Thoracic aorta (tissue), 2 donors: Measurements from ENCODE around the gene TUBA4B. TPM values are rescaled to one million over a fixed set of nuclear protein-coding genes. Genes with fewer than 3 reads are reported as not detected.

Experiments used
- ATAC-seq: fragments of 150-250 bp; one replicate; pipeline ENCODE4 v1.8.0; 2017; ENCODE audit warnings: low read depth; ENCODE audit not compliant: insufficient number of reproducible peaks, low FRiP score
- DNase-seq: peaks from one replicate; pipeline ENCODE4 v3.0.0-alpha.2; 2020; ENCODE audit warnings: low spot score
- H3K27ac ChIP-seq, 2 donors: fragments of 200-600 bp; sonication (generic); 1 replicate in 1 of 2; 2 replicates in 1 of 2; pipeline ENCODE4 v1.5.1; 2016; ENCODE audit warnings: mild to moderate bottlenecking in 2 of 2, moderate library complexity in 2 of 2
- H3K27me3 ChIP-seq: fragments of 200-600 bp; sonication (generic); replicated peaks from 2 replicates; pipeline ENCODE4 v1.6.0; 2016; ENCODE audit warnings: mild to moderate bottlenecking; ENCODE audit not compliant: insufficient read depth
- H3K36me3 ChIP-seq: fragments of 200-600 bp; sonication (generic); one replicate; pipeline ENCODE4 v1.5.1; 2016
- H3K4me1 ChIP-seq, 2 donors: fragments of 200-600 bp; sonication (generic); 1 replicate in 1 of 2; 2 replicates in 1 of 2; pipeline versions ENCODE4 v1.5.1 to v1.6.0; 2016; ENCODE audit warnings: low read depth in 2 of 2, mild to moderate bottlenecking in 1 of 2; ENCODE audit not compliant: control insufficient read depth in 1 of 2
- H3K4me3 ChIP-seq: fragments of 200-600 bp; sonication (generic); 2 replicates; pipeline ENCODE4 v1.5.1; 2016; ENCODE audit warnings: mild to moderate bottlenecking
- H3K9me3 ChIP-seq: fragments of 200-600 bp; sonication (generic); 2 replicates; pipeline ENCODE4 v1.5.1; 2016
- total RNA-seq, 2 donors: library from RNA; depleted of rRNA; stranded (reverse); fragments of >200 nt; gene quantifications; one replicate each; pipeline versions ENCODE4 v1.1.0 to v1.2.3, GENCODE V29; 2016
- TF ChIP-seq, protein P1 (sequence below): fragments of 200-600 bp; sonication (generic); IDR thresholded peaks from one replicate; pipeline ENCODE4 v1.5.1; 2019; ENCODE audit warnings: antibody characterized with exemption

Gene TUBA4B
- total RNA-seq, 2 donors from 2014 or later = not detected

- TF ChIP-seq, protein P1, sequence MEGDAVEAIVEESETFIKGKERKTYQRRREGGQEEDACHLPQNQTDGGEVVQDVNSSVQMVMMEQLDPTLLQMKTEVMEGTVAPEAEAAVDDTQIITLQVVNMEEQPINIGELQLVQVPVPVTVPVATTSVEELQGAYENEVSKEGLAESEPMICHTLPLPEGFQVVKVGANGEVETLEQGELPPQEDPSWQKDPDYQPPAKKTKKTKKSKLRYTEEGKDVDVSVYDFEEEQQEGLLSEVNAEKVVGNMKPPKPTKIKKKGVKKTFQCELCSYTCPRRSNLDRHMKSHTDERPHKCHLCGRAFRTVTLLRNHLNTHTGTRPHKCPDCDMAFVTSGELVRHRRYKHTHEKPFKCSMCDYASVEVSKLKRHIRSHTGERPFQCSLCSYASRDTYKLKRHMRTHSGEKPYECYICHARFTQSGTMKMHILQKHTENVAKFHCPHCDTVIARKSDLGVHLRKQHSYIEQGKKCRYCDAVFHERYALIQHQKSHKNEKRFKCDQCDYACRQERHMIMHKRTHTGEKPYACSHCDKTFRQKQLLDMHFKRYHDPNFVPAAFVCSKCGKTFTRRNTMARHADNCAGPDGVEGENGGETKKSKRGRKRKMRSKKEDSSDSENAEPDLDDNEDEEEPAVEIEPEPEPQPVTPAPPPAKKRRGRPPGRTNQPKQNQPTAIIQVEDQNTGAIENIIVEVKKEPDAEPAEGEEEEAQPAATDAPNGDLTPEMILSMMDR = no peak
- Histone ChIP-seq H3K9me3 (no peaks in the 10 kb centered on the region), H3K36me3 (peaks cover 34% of the 10 kb centered on the region), H3K4me1 (peaks cover 12 to 24% of the 10 kb centered on the region in 2 donors), H3K27me3 (no peaks in the 10 kb centered on the region), H3K27ac (no peak overlapping the region), H3K4me3 (no peak overlapping the region)
- ATAC-seq (no peak), DNase-seq (no peak)
Observed at GRCh38 chr2:219282943-219283581, 30.0 kb downstream of the TUBA4B start.

DNA sequence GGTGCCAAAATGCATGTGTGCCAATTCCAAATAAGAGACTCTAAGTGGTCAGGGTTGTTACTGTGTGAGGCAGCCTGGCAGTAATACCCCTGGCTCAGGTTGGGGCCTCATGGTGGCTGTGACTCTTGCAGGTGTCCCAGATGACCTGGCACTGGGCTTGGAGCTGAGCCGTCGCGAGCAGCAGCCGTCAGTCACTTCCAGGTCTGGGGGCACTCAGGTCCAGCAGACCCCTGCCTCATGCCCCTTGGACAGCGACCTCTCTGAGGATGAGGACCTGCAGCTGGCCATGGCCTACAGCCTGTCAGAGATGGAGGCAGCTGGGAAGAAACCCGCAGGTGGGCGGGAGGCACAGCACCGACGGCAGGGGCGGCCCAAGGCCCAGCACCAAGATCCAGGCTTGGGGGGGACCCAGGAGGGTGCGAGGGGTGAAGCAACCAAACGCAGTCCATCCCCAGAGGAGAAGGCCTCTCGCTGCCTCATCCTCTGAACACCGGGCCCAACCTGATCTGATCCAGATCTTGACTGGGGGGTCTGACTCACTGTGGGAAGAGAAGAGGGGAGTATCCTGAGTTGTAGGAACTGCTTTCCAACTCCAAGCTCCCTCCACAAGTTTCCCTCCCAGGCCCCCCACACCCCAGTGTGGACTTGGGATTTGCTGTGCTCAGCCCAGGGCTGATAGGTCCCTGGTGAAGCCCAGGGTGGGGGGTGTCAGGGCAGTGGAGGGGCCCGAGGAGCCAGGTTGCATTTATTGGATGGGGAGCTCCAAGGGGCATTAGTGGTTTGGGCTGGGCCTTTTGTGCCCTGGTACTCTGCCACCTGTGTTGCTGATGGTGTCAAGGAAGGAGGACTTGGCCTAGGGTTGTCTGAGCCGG lies 31.7 kb downstream of the TUBA4B start:
- Histone ChIP-seq H3K27me3 (no peaks in the 10 kb centered on the region), H3K36me3 (peaks cover 34% of the 10 kb centered on the region), H3K9me3 (no peaks in the 10 kb centered on the region), H3K4me1 (peaks cover 5 to 24% of the 10 kb centered on the region in 2 donors), H3K4me3 (no peak overlapping the region), H3K27ac (no peak overlapping the region)
- DNase-seq (no peak), ATAC-seq (no peak)
- TF ChIP-seq, protein P1 = no peak

- no peaks in the 10 kb centered on the region for H3K27me3 ChIP-seq
- no peaks in the 10 kb centered on the region for H3K9me3 ChIP-seq
- DNase-seq = no peak
- H3K36me3 ChIP-seq = peaks cover 34% of the 10 kb centered on the region
- H3K4me3 ChIP-seq = no peak overlapping the region
- no peak overlapping the region for H3K27ac ChIP-seq
- no peak for ATAC-seq
- H3K4me1 ChIP-seq = peaks cover 5 to 24% of the 10 kb centered on the region in 2 donors
- TF ChIP-seq, protein P1 = no peak
Observed at GRCh38 chr2:219285373-219285735, 32.3 kb downstream of the TUBA4B start.

DNA sequence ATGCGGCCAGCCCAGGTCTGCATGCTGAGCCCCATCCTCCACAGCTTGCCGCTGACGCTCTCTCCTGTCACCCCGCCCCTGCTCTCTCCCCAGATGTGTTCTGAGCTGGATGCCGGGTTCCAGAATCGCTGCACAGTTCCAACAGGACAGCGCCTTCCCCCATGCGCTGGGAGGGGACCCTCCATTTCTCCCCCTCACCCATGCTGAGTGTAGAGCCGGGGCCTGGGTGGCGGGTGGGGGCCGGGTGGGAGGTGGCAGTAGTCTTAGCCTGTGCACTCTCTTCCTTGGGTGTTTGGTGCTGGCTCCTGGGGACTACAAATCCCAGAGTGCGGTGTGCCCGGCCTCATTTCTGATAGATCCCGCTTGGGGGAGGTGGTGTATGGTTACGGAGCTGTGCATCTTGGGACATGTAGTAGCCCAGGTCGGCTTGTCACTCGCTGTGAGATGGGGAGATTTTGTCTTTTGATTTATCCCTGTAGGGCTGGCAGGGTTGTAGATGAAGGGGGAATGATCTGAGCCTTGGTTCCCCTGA lies 32.9 kb downstream of the TUBA4B start:
- no peak for ATAC-seq

More for the DNA sequence above, 32.9 kb downstream of the TUBA4B start:
- TF ChIP-seq, protein P1 = no peak
- Histone ChIP-seq H3K9me3 (no peaks in the 10 kb centered on the region), H3K27me3 (no peaks in the 10 kb centered on the region), H3K4me1 (peaks cover 5 to 18% of the 10 kb centered on the region in 2 donors), H3K36me3 (peaks cover 34% of the 10 kb centered on the region), H3K27ac (no peak overlapping the region), H3K4me3 (no peak overlapping the region)
- DNase-seq = no peak
